Endothelial cell of umbilical vein (primary cell): ENCODE results near the gene GTSF1L. TPM values are rescaled to one million over a fixed set of nuclear protein-coding genes. Genes with fewer than 3 reads are reported as not detected.

ENCODE experiments used
- BruUV-seq: library from RNA; stranded (reverse); fragments of 400-500 nt; replicated peaks from 2 replicates; lab custom pipeline; 2021; lab: Mats Ljungman, UMichigan
- CTCF ChIA-PET: fragments of 300-600, 350-600 bp; sonication (Branson Sonifier 250); formaldehyde crosslinking; loops from one replicate; lab custom pipeline; 2021; ENCODE audit warnings: antibody characterized with exemption, inconsistent platforms; lab: Charles Lee
- POLR2A ChIA-PET: fragments of 300-600, 350-600 bp; sonication (Branson Sonifier 250); formaldehyde crosslinking; loops from one replicate; lab custom pipeline; 2021; ENCODE audit warnings: antibody characterized with exemption, inconsistent platforms; lab: Charles Lee
- DNase-seq: peaks from one replicate; pipeline ENCODE4 v3.0.0-alpha.2; 2011; ENCODE audit warnings: low read depth, low spot score
- FAIRE-seq: peaks from 2 replicates; lab custom pipeline; 2011; peaks lifted over from hg19 to GRCh38; lab: Jason Lieb, UNC
- H2AFZ ChIP-seq: 2 replicates; pipeline ENCODE4 v1.6.0; 2012; ENCODE audit warnings: low read depth, low read length, control low read depth, inconsistent platforms
- H3K27ac ChIP-seq: 2 replicates; pipeline ENCODE4 v1.5.1; 2011; ENCODE audit warnings: low read depth, mild to moderate bottlenecking, control low read depth, low read length, moderate library complexity; ENCODE audit not compliant: insufficient read depth
- H3K27me3 ChIP-seq, 2 experiments: 2 replicates each; pipeline versions ENCODE4 v1.6.0 to v1.6.1; 2011; ENCODE audit warnings: low read length in 2 of 2, mixed read lengths in 1 of 2; ENCODE audit not compliant: control insufficient read depth in 2 of 2, insufficient read depth in 2 of 2
- H3K36me3 ChIP-seq, 2 experiments: 2 replicates in 1 of 2; 3 replicates in 1 of 2; pipeline ENCODE4 v1.5.1; 2011; ENCODE audit warnings: low read length in 2 of 2, mild to moderate bottlenecking in 1 of 2, moderate library complexity in 1 of 2; ENCODE audit not compliant: control insufficient read depth in 2 of 2, insufficient read depth in 2 of 2; ENCODE audit errors: extremely low read depth in 1 of 2
- H3K4me1 ChIP-seq: 3 replicates; pipeline ENCODE4 v1.5.1; 2011; ENCODE audit warnings: mild to moderate bottlenecking, low read length; ENCODE audit not compliant: control insufficient read depth, insufficient read depth; ENCODE audit errors: extremely low read depth
- H3K4me2 ChIP-seq: 2 replicates; pipeline ENCODE4 v1.6.1; 2011; ENCODE audit warnings: low read length, control low read depth, mixed read lengths; ENCODE audit not compliant: insufficient read depth
- H3K4me3 ChIP-seq, 3 experiments: fragments of 200-600 bp in 1 of 3; sonication (generic), shearing (Covaris generic) in 1 of 3; replicated peaks in 1 of 3; 2 replicates each; pipeline ENCODE4 v1.5.1; 2011 to 2016; ENCODE audit warnings: control low read depth in 3 of 3, low read length in 3 of 3, mild to moderate bottlenecking in 2 of 3, inconsistent platforms in 1 of 3, low read depth in 1 of 3, moderate library complexity in 1 of 3; ENCODE audit not compliant: insufficient read depth in 1 of 3
- H3K79me2 ChIP-seq: 2 replicates; pipeline ENCODE4 v1.6.0; 2012; ENCODE audit warnings: low read length, inconsistent platforms; ENCODE audit not compliant: control insufficient read depth, insufficient read depth
- H3K9ac ChIP-seq: replicated peaks from 2 replicates; pipeline ENCODE3; 2011; ENCODE audit warnings: low read length, control low read depth; ENCODE audit not compliant: insufficient read depth; ENCODE audit errors: extremely low read depth
- H3K9me1 ChIP-seq: replicated peaks from 3 replicates; pipeline ENCODE4 v1.6.0; 2011; ENCODE audit warnings: mild to moderate bottlenecking, low read length; ENCODE audit not compliant: control insufficient read depth, insufficient read depth; ENCODE audit errors: extremely low read depth
- H3K9me3 ChIP-seq: replicated peaks from 2 replicates; pipeline ENCODE4 v1.5.1; 2012; ENCODE audit warnings: low read length, inconsistent platforms; ENCODE audit not compliant: control insufficient read depth, insufficient read depth
- H4K20me1 ChIP-seq: replicated peaks from 2 replicates; pipeline ENCODE3; 2011; ENCODE audit warnings: mild to moderate bottlenecking, low read length; ENCODE audit not compliant: control insufficient read depth, insufficient read depth; ENCODE audit errors: extremely low read depth
- EZH2 ChIP-seq: IDR thresholded peaks from 2 replicates; pipeline ENCODE4 v1.6.1; 2012; ENCODE audit warnings: borderline replicate concordance, low read depth, mild to moderate bottlenecking, moderate library complexity, low read length, inconsistent platforms; ENCODE audit not compliant: severe bottlenecking
- FOS ChIP-seq: IDR thresholded peaks from 2 replicates; pipeline ENCODE4 v1.6.1; 2011; ENCODE audit warnings: mild to moderate bottlenecking, low read length, moderate library complexity, borderline replicate concordance; ENCODE audit not compliant: insufficient read depth
- GATA2 ChIP-seq: IDR thresholded peaks from 2 replicates; pipeline ENCODE4 v1.7.0; 2011; ENCODE audit warnings: low read depth, mild to moderate bottlenecking, moderate library complexity, mixed read lengths, low read length; ENCODE audit not compliant: insufficient read length, insufficient read depth
- JUN ChIP-seq: IDR thresholded peaks from 2 replicates; pipeline ENCODE4 v1.6.1; 2011; ENCODE audit warnings: borderline replicate concordance, low read depth; ENCODE audit not compliant: insufficient read length, insufficient read depth
- MYC ChIP-seq: IDR thresholded peaks from one replicate; pipeline ENCODE4 v1.6.1; 2011; ENCODE audit warnings: mild to moderate bottlenecking, low read depth, low read length
- POLR2A ChIP-seq: IDR thresholded peaks from 2 replicates; pipeline ENCODE4 v1.6.1; 2012; ENCODE audit warnings: low read depth, mild to moderate bottlenecking, control low read depth, low read length
- POLR2AphosphoS5 ChIP-seq: IDR thresholded peaks from 2 replicates; pipeline ENCODE4 v1.6.1; 2012; ENCODE audit warnings: low read depth, mild to moderate bottlenecking, control low read depth, low read length, moderate library complexity; ENCODE audit not compliant: insufficient read depth
- dilution Hi-C: fragments of 300-500 bp; cut with MboI; formaldehyde crosslinking; loops from one replicate; pipeline ENCODE4 v1.15.0; 2019; ENCODE audit warnings: low sequenced_read_pairs; ENCODE audit not compliant: extremely low pct_ligation_motif_present
- intact Hi-C: fragments of 100-400 bp; cut with micrococcal nuclease; formaldehyde crosslinking; loops from one replicate; pipeline ENCODE4 v1.10.0; 2022
- polyA plus RNA-seq, 4 experiments: library from polyadenylated mRNA; depleted of rRNA in 3 of 4; stranded (reverse) in 3 of 4; unstranded in 1 of 4; fragments of >200 nt; gene quantifications; 2 replicates each; pipeline versions ENCODE4 v1.2.1 to v1.2.3, GENCODE V29; 2011 to 2012; ENCODE audit warnings: missing spikeins in 1 of 4
- total RNA-seq: library from RNA; stranded (reverse); gene quantifications from 2 replicates; pipeline ENCODE4 v1.2.3, GENCODE V29; 2021
- TF ChIP-seq, protein P1 (sequence below): IDR thresholded peaks from 2 replicates; pipeline ENCODE4 v1.6.1; 2011; ENCODE audit not compliant: insufficient read depth, insufficient read length
- TF ChIP-seq, protein P2 (sequence below), 2 donors: IDR thresholded peaks; 1 replicate in 1 of 2; 2 replicates in 1 of 2; pipeline ENCODE4 v1.5.1; 2011; ENCODE audit warnings: low read length in 2 of 2, mild to moderate bottlenecking in 2 of 2, moderate library complexity in 2 of 2, control low read depth in 1 of 2, inconsistent platforms in 1 of 2, low read depth in 1 of 2; ENCODE audit not compliant: insufficient read depth in 1 of 2; ENCODE audit errors: extremely low read depth in 1 of 2

Gene GTSF1L
- total and polyA plus RNA-seq, 2 donors (not counting 3 experiments of a cell fraction or from before 2014, with no cell fraction given), result not detected

DNA sequence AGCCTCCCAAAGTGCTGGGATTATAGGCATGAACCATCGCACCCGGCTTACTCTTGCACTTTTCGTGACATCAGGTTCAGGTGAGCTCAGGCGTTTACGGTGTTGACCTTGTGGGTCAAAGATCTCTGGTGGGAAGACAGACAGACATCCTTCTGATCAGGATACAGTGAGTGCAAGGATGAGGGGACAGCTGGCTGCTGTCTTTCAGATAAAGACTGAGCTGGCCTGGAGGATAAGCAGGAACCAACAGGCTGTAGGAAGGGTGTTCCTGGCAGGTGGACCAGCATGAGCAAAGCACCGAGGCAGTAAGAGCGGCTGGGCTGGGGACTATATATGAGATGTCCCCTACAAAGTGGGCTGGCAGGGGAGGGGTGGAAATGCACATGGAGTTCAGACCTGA lies 11.1 kb upstream of the GTSF1L start:
- no peaks in the 10 kb centered on the region for H3K4me1 ChIP-seq
- H3K27me3 ChIP-seq, result no peaks in the 10 kb centered on the region
- dilution Hi-C loops (no loop called here), intact Hi-C loops (no loop called here)
- no peak overlapping the region for H3K9ac ChIP-seq
- no peaks in the 10 kb centered on the region for H3K79me2 ChIP-seq
- DNase-seq (no peak), FAIRE-seq (no peak)
- no peak overlapping the region for H2AFZ ChIP-seq
- no peak overlapping the region for H3K4me3 ChIP-seq
- H3K4me2 ChIP-seq, result no peak overlapping the region
- POLR2A ChIA-PET, result no interaction called here
- TF ChIP-seq EZH2, result no peak
- TF ChIP-seq, protein P1, sequence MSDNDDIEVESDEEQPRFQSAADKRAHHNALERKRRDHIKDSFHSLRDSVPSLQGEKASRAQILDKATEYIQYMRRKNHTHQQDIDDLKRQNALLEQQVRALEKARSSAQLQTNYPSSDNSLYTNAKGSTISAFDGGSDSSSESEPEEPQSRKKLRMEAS, result no peak
- no peak for TF ChIP-seq FOS
- no peak for TF ChIP-seq POLR2AphosphoS5
- TF ChIP-seq POLR2A, result no peak
- TF ChIP-seq, protein P2, sequence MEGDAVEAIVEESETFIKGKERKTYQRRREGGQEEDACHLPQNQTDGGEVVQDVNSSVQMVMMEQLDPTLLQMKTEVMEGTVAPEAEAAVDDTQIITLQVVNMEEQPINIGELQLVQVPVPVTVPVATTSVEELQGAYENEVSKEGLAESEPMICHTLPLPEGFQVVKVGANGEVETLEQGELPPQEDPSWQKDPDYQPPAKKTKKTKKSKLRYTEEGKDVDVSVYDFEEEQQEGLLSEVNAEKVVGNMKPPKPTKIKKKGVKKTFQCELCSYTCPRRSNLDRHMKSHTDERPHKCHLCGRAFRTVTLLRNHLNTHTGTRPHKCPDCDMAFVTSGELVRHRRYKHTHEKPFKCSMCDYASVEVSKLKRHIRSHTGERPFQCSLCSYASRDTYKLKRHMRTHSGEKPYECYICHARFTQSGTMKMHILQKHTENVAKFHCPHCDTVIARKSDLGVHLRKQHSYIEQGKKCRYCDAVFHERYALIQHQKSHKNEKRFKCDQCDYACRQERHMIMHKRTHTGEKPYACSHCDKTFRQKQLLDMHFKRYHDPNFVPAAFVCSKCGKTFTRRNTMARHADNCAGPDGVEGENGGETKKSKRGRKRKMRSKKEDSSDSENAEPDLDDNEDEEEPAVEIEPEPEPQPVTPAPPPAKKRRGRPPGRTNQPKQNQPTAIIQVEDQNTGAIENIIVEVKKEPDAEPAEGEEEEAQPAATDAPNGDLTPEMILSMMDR (IDR thresholded peaks at IDR 0.05; ENCODE audit: extremely low read depth in 1 of 2, insufficient read depth in 1 of 2, low read depth in 1 of 2, low read length in 2 of 2), result no peak
- TF ChIP-seq GATA2, result no peak
- TF ChIP-seq MYC, result no peak
- no peak for TF ChIP-seq JUN
- no TSS peak for BruUV-seq
- no peaks in the 10 kb centered on the region for H3K9me3 ChIP-seq
- no peaks in the 10 kb centered on the region for H3K36me3 ChIP-seq
- H3K27ac ChIP-seq, result no peak overlapping the region
- CTCF ChIA-PET, result no interaction called here
- no peaks in the 10 kb centered on the region for H3K9me1 ChIP-seq
- no peaks in the 10 kb centered on the region for H4K20me1 ChIP-seq
